Stimulated activated CD8-positive, alpha-beta memory T cell treated with anti-CD3 and anti-CD28 coated beads, Interleukin-7, amount 100 ng/mL, for 48 hours (primary cell): ENCODE data around the gene ACTR2.
"Not testable (repeated sequence)": the region's sequence is repeated elsewhere in the genome, so short reads cannot be mapped to it uniquely, and the experiment has no call there.

Experiments
- DNase-seq, 2 donors: peaks; one replicate each; pipeline ENCODE4 v3.0.0-alpha.2; 2020; ENCODE audit warnings: low read depth in 1 of 2; ENCODE audit errors: extremely low read depth in 1 of 2

The ACTR2 gene

GRCh38 chr2:65227456-65228262 is at the start of gene ACTR2:
Gene ACTR2, plus strand, starts transcription at chr2:65227831. Its CDS starts 79 bp downstream, at chr2:65227910.
- peak; percentile 92 to 93 for DNase-seq

GRCh38 chr2:65182570-65182969 is 45.1 kb upstream of the ACTR2 start:
- no peak for DNase-seq

- DNase-seq = not testable (repeated sequence)
Observed at GRCh38 chr2:65183406-65183805, 44.2 kb upstream of the ACTR2 start.

- no peak for DNase-seq
Observed at GRCh38 chr2:65185012-65185411, 42.6 kb upstream of the ACTR2 start.

- DNase-seq = no peak
Observed at GRCh38 chr2:65186093-65186868, 41.4 kb upstream of the ACTR2 start.

- DNase-seq = peak; percentile 17 to 37
Observed at GRCh38 chr2:65186872-65187851, 40.5 kb upstream of the ACTR2 start.

- DNase-seq = no peak
Observed at GRCh38 chr2:65193446-65193845, 34.2 kb upstream of the ACTR2 start.

- no peak for DNase-seq
Observed at GRCh38 chr2:65198737-65199136, 28.9 kb upstream of the ACTR2 start.

- DNase-seq = no peak
Observed at GRCh38 chr2:65199166-65199565, 28.5 kb upstream of the ACTR2 start.

GRCh38 chr2:65199891-65200290 is 27.7 kb upstream of the ACTR2 start:
- no peak for DNase-seq

- no peak for DNase-seq
Observed at GRCh38 chr2:65204461-65205210, 23.0 kb upstream of the ACTR2 start.

GRCh38 chr2:65212115-65212514 is 15.5 kb upstream of the ACTR2 start:
- no peak for DNase-seq

- no peak for DNase-seq
Observed at GRCh38 chr2:65212619-65213018, 15.0 kb upstream of the ACTR2 start.

- no peak for DNase-seq
Observed at GRCh38 chr2:65213035-65213434, 14.6 kb upstream of the ACTR2 start.

GRCh38 chr2:65214361-65214760 is 13.3 kb upstream of the ACTR2 start:
- no peak for DNase-seq

- no peak for DNase-seq
Observed at GRCh38 chr2:65214843-65215242, 12.8 kb upstream of the ACTR2 start.

- DNase-seq = no peak
Observed at GRCh38 chr2:65215946-65216345, 11.7 kb upstream of the ACTR2 start.

GRCh38 chr2:65220432-65221131 is 7.0 kb upstream of the ACTR2 start:
- no peak for DNase-seq

- not testable (repeated sequence) for DNase-seq
Observed at GRCh38 chr2:65221275-65221674, 6.4 kb upstream of the ACTR2 start.
